Skin of body (tissue), 3 donors: ENCODE data around the gene EID2. TPM values are rescaled to one million over a fixed set of nuclear protein-coding genes. Genes with fewer than 3 reads are reported as not detected.

Experiments
- DNase-seq: peaks from one replicate; lab custom pipeline; 2025; lab: John Stamatoyannopoulos, UW
- small RNA-seq: library from RNA; depleted of rRNA; stranded (forward); fragments of <200 nt; gene quantifications from one replicate; pipeline ENCODE3, GENCODE V24; 2014; ENCODE audit warnings: low replicate concordance
- total RNA-seq: library from RNA; depleted of rRNA; stranded (reverse); fragments of >200 nt; gene quantifications from one replicate; pipeline ENCODE4 v1.2.3, GENCODE V29; 2014

The EID2 gene
- total RNA-seq, 1 donor from 2014 or later: 7.3 TPM

- no peak for DNase-seq
Observed at GRCh38 chr19:39502640-39503417, 37.1 kb downstream of the EID2 start.

GRCh38 chr19:39501340-39501739 lies 38.6 kb downstream of the EID2 start:
- no peak for DNase-seq

- DNase-seq: no peak
Observed at GRCh38 chr19:39500543-39500942, 39.4 kb downstream of the EID2 start.

GRCh38 chr19:39499932-39500331 lies 40.0 kb downstream of the EID2 start:
- DNase-seq: no peak

GRCh38 chr19:39498798-39499642 lies 40.9 kb downstream of the EID2 start, which contains the start of gene DLL3:
Gene DLL3, plus strand, starts transcription at chr19:39498947. Its CDS starts 28 bp downstream, at chr19:39498975.
- DNase-seq: no peak

- no peak for DNase-seq
Observed at GRCh38 chr19:39497996-39498797, 41.8 kb downstream of the EID2 start.

- DNase-seq: no peak
Observed at GRCh38 chr19:39497701-39497995, 42.3 kb downstream of the EID2 start.

GRCh38 chr19:39496063-39496462 lies 43.9 kb downstream of the EID2 start:
- no peak for DNase-seq

GRCh38 chr19:39494661-39495060 lies 45.3 kb downstream of the EID2 start:
- no peak for DNase-seq

- DNase-seq: no peak
Observed at GRCh38 chr19:39492788-39493187, 47.2 kb downstream of the EID2 start.

GRCh38 chr19:39492225-39492624 lies 47.7 kb downstream of the EID2 start:
- no peak for DNase-seq

GRCh38 chr19:39489756-39490155 lies 50.2 kb downstream of the EID2 start:
- DNase-seq: no peak

Small RNA genes lying within 50 kb of the gene (small RNA-seq; reads per million reads assigned to genes)
- not detected for gene RPS29P24

Other genes with a start within 250 kb of the EID2 start
- not detected for gene IFNL1, start 243.8 kb downstream of the EID2 start, total RNA-seq
- 1.2 TPM for gene LRFN1, start 219.3 kb downstream of the EID2 start, total RNA-seq
- gene GMFG, start 204.1 kb downstream of the EID2 start, total RNA-seq: 22.8 TPM
- 44.6 TPM for gene SAMD4B, start 197.7 kb downstream of the EID2 start, total RNA-seq
- gene PAF1, start 149.1 kb downstream of the EID2 start, total RNA-seq: 21.2 TPM
- gene MED29, start 148.8 kb downstream of the EID2 start, total RNA-seq: 9.7 TPM
- gene ZFP36, start 133.3 kb downstream of the EID2 start, total RNA-seq: 32.1 TPM
- 29.5 TPM for gene PLEKHG2, start 127.5 kb downstream of the EID2 start, total RNA-seq
- gene RPS16, start 104.2 kb downstream of the EID2 start, total RNA-seq: 157 TPM
- gene SUPT5H, start 94.6 kb downstream of the EID2 start, total RNA-seq: 32.9 TPM
- gene TIMM50, start 59.3 kb downstream of the EID2 start, total RNA-seq: 28.0 TPM
- 0.20 TPM for gene DLL3, start 41.2 kb downstream of the EID2 start, total RNA-seq
- not detected for gene SELENOV, start 25.0 kb downstream of the EID2 start, total RNA-seq
- gene EID2B, start 7.3 kb downstream of the EID2 start, total RNA-seq: 1.8 TPM
- gene LGALS13, start 62.4 kb upstream of the EID2 start, total RNA-seq: not detected
- gene LGALS16, start 115.8 kb upstream of the EID2 start, total RNA-seq: not detected
- not detected for gene LGALS14, start 164.3 kb upstream of the EID2 start, total RNA-seq
- 10.0 TPM for gene CLC, start 197.9 kb upstream of the EID2 start, total RNA-seq
- gene LEUTX, start 238.7 kb upstream of the EID2 start, total RNA-seq: not detected